Breast epithelium (tissue), 3 donors: ENCODE measurements around the gene GARIN5A.

ENCODE experiments used
- CTCF ChIP-seq, 3 donors: fragments of 450-650 bp; IDR thresholded peaks; one replicate each; pipeline ENCODE4 v1.5.1; 2016 to 2017; ENCODE audit warnings: antibody characterized with exemption in 3 of 3, mild to moderate bottlenecking in 3 of 3, moderate library complexity in 3 of 3
- POLR2AphosphoS5 ChIP-seq, 3 donors: sonication (generic); formaldehyde crosslinking; IDR thresholded peaks; one replicate each; pipeline ENCODE4 v1.6.1; 2017; ENCODE audit warnings: antibody characterized with exemption in 3 of 3

GRCh38 chr19:50476907-50477238, 225 bp upstream of the GARIN5A start:
- TF ChIP-seq POLR2AphosphoS5 (IDR thresholded peaks at IDR 0.05) (no peak), CTCF (IDR thresholded peaks at IDR 0.05) (no peak)
